Right lobe of liver (tissue), 6 donors: ENCODE results near the gene CDC42BPB. TPM values are rescaled to one million over a fixed set of nuclear protein-coding genes. Genes with fewer than 3 reads are reported as not detected.

Experiments
- ATAC-seq, 4 donors: fragments of 200-7000 bp; cut with Tn5 transposase; one replicate each; pipeline ENCODE4 v1.9.1; 2020; ENCODE audit warnings: mild to moderate bottlenecking in 4 of 4, moderate library complexity in 4 of 4
- DNase-seq, 3 donors: peaks; one replicate each; pipeline ENCODE4 v3.0.0-alpha.2; 2020
- H3K27ac ChIP-seq, 3 donors: fragments of 200-600 bp; one replicate each; pipeline ENCODE4 v1.8.0; 2022
- H3K27me3 ChIP-seq, 2 donors: fragments of 200-600 bp; one replicate each; pipeline ENCODE4 v1.8.0; 2022
- H3K36me3 ChIP-seq, 4 donors: fragments of 200-600 bp; sonication (generic) in 1 of 4; one replicate each; pipeline versions ENCODE4 v1.5.1 to v1.8.0; 2017 to 2022; ENCODE audit warnings: control low read depth in 1 of 4
- H3K4me1 ChIP-seq, 4 donors: fragments of 200-600 bp; sonication (generic) in 1 of 4; one replicate each; pipeline versions ENCODE4 v1.5.1 to v1.8.0; 2017 to 2022; ENCODE audit warnings: control low read depth in 1 of 4
- H3K4me3 ChIP-seq, 3 donors: fragments of 200-600 bp; one replicate each; pipeline ENCODE4 v1.8.0; 2022
- H3K9me3 ChIP-seq, 4 donors: fragments of 200-600 bp; sonication (generic) in 1 of 4; one replicate each; pipeline versions ENCODE4 v1.5.1 to v1.8.0; 2017 to 2022; ENCODE audit warnings: control low read depth in 1 of 4
- POLR2A ChIP-seq: fragments of 450-650 bp; IDR thresholded peaks from one replicate; pipeline ENCODE4 v1.6.1; 2017; ENCODE audit warnings: antibody characterized with exemption, mild to moderate bottlenecking
- WGBS: methylation state at CpG from one replicate; pipeline ENCODE4 v1.1.6; 2018; ENCODE audit warnings: low coverage, low lambda C conversion rate; ENCODE audit not compliant: insufficient coverage; ENCODE audit errors: missing lambda C conversion rate; 5-methylcytosine and 5-hydroxymethylcytosine counted together
- intact Hi-C, 2 donors: fragments of 100-400 bp; cut with DNase I; formaldehyde crosslinking; loops; one replicate each; pipeline versions ENCODE4 v1.11.2 to v1.14.1; 2022
- total RNA-seq, 6 experiments: library from RNA; depleted of rRNA in 2 of 6; stranded (reverse); fragments of >200 nt in 2 of 6; fragmentation: NEBNext Ultra II Directional in 3 of 6; extraction: Animal tissue kit (Norgen Biotek cat#: 25700) in 3 of 6; gene quantifications; one replicate each; pipeline versions ENCODE4 v1.1.0 to v1.2.4, GENCODE V29; 2016 to 2023
- TF ChIP-seq, protein P1 (sequence below), 4 donors: fragments of 200-600 bp in 3 of 4; fragments of 450-650 bp in 1 of 4; IDR thresholded peaks; one replicate each; pipeline versions ENCODE4 v1.5.1 to v1.8.0; 2016 to 2022; ENCODE audit warnings: antibody characterized with exemption in 4 of 4, mild to moderate bottlenecking in 2 of 4
- donor health status: DM: no; HTN: yes; CAD: no.
- donor health status: DM: no; HTN: no; CAD: no.
- donor health status: DM: no; HTN: no; CAD: no.
- donor health status: DM: no; HTN: yes; CAD: no.
- donor health status: DM: no; HTN: yes; CAD: no.

CDC42BPB gene
- total RNA-seq, 6 experiments from 2014 or later: 38.4 to 55.5 (median 43.0) TPM

DNA sequence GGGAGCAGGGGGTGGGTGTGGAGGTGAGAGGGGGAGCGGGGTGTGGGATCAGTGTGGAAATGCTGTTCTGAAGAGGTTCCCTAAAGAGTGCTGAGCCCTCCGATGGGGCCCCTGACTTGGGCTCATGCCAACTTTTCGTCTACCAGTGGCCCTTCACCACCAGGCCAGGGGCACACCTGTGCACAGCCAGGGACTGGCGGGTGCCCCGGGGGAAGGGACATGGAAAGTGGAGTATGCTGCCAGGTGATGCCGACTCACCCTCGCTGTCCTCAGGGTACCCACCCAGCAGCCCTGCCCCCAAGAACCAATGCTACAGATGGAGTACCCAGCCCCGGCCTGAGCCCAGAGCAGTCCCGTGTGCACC is 108.7 kb downstream of the CDC42BPB start:
- H3K27me3 ChIP-seq: no peaks in the 10 kb centered on the region
- H3K36me3 ChIP-seq: peaks cover 9 to 88% (median 43%) of the 10 kb centered on the region in 4 donors
- ATAC-seq: peak in 1 of 4 donors; percentile 4
- TF ChIP-seq, protein P1, sequence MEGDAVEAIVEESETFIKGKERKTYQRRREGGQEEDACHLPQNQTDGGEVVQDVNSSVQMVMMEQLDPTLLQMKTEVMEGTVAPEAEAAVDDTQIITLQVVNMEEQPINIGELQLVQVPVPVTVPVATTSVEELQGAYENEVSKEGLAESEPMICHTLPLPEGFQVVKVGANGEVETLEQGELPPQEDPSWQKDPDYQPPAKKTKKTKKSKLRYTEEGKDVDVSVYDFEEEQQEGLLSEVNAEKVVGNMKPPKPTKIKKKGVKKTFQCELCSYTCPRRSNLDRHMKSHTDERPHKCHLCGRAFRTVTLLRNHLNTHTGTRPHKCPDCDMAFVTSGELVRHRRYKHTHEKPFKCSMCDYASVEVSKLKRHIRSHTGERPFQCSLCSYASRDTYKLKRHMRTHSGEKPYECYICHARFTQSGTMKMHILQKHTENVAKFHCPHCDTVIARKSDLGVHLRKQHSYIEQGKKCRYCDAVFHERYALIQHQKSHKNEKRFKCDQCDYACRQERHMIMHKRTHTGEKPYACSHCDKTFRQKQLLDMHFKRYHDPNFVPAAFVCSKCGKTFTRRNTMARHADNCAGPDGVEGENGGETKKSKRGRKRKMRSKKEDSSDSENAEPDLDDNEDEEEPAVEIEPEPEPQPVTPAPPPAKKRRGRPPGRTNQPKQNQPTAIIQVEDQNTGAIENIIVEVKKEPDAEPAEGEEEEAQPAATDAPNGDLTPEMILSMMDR (IDR thresholded peaks at IDR 0.05): no peak
- no peak for TF ChIP-seq POLR2A
- H3K27ac ChIP-seq: no peak overlapping the region
- 46% methylated on average over 5 of the region's 9 CpGs for WGBS
- intact Hi-C loops: no loop called here
- H3K4me3 ChIP-seq: no peak overlapping the region
- DNase-seq: no peak
- H3K9me3 ChIP-seq: no peaks in the 10 kb centered on the region
- peaks cover 0 to 10% (median 1%) of the 10 kb centered on the region in 4 donors for H3K4me1 ChIP-seq

DNA sequence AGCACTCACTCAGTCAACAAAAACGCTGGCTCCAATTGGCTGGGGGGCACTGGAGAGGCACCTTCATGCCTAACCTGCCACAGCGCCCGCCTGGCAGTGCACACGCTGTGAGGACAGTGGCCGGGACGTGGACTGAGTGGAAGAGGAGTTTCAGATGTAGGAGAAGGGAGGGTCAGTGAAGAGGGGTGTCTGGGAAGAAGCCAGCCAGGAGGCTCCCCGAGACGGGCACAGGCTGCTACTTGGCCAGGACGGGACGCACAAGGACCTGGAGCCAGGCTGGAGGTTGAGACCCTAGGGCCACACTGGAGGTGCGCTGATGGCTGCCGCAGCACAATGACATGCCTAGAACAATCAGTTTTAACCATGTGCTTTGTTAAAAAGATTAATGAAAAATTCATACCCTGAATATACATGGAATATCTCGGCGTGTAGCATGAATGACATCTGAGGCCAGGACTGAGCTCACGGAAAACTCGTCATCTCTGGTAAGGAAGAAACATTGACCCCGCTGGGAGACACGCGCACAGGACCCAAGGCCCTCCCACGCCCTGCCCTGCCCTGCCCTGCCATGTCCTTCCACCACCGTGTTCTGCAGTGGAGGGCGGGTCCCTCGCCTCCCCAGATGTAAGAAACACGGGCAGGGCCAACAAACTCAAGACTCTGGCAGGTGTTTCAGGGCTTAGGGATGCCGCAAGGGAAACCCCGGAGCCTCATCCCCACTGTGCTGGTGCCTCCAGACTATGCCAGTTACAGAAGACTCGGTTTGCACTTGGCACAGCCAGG is 109.8 kb downstream of the CDC42BPB start:
- Histone ChIP-seq H3K9me3 (no peaks in the 10 kb centered on the region), H3K4me1 (peaks cover 0 to 10% (median 1%) of the 10 kb centered on the region in 4 donors), H3K27ac (no peak overlapping the region), H3K4me3 (no peak overlapping the region), H3K27me3 (no peaks in the 10 kb centered on the region), H3K36me3 (peaks cover 9 to 88% (median 42%) of the 10 kb centered on the region in 4 donors)
- WGBS: 82% methylated on average over 15 of the region's 27 CpGs
- no peak for TF ChIP-seq POLR2A
- TF ChIP-seq, protein P1 (IDR thresholded peaks at IDR 0.05): no peak
- ATAC-seq (no peak), DNase-seq (peak in 1 of 3 donors; percentile 40)
- intact Hi-C loops: no loop called here

DNA sequence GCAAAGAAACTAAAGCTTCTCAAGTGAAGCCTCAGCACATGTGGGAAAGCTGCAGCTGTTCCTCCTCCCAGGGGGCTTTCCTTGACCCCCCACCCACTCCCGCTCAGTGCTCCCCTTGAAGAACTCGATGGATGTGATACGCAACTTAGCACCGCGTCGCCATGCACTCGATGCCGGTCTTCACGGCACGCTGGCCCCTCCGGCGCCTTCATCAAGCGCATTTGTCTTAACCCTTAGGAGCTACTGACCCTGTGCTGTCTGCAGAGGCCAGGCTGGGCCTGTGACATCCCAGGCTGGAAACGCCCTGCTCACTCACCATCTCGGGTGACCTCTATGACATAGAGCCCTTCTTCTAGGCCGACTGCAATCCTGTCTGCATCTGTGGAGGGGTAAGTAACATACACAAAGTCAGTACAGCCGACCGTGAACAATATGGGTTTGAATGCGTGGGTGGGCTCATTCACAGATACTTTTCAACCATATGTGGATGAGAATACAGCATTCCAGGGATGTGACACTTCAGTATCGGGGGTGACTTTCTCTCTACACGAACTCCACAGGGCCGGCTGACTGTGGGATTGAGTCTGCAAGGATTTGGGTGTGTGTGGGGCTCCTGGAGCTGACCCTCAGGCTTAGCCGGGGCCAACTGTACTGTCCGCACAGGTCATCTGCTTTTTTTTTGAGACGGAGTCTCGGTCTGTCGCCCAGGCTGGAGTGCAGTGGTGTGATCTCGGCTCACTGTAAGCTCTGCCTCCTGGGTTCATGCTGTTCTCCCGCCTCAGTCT is 111.8 kb downstream of the CDC42BPB start:
- Histone ChIP-seq H3K36me3 (peaks cover 9 to 76% (median 40%) of the 10 kb centered on the region in 4 donors), H3K4me1 (peaks cover 0 to 15% (median 7%) of the 10 kb centered on the region in 4 donors), H3K9me3 (no peaks in the 10 kb centered on the region), H3K27me3 (no peaks in the 10 kb centered on the region), H3K4me3 (no peak overlapping the region), H3K27ac (no peak overlapping the region)
- intact Hi-C loops: no loop called here
- 75% methylated on average over 11 of the region's 29 CpGs for WGBS
- no peak for TF ChIP-seq POLR2A
- TF ChIP-seq, protein P1 (IDR thresholded peaks at IDR 0.05): no peak
- peak in 1 of 3 donors; percentile 21 for DNase-seq
- ATAC-seq: no peak

DNA sequence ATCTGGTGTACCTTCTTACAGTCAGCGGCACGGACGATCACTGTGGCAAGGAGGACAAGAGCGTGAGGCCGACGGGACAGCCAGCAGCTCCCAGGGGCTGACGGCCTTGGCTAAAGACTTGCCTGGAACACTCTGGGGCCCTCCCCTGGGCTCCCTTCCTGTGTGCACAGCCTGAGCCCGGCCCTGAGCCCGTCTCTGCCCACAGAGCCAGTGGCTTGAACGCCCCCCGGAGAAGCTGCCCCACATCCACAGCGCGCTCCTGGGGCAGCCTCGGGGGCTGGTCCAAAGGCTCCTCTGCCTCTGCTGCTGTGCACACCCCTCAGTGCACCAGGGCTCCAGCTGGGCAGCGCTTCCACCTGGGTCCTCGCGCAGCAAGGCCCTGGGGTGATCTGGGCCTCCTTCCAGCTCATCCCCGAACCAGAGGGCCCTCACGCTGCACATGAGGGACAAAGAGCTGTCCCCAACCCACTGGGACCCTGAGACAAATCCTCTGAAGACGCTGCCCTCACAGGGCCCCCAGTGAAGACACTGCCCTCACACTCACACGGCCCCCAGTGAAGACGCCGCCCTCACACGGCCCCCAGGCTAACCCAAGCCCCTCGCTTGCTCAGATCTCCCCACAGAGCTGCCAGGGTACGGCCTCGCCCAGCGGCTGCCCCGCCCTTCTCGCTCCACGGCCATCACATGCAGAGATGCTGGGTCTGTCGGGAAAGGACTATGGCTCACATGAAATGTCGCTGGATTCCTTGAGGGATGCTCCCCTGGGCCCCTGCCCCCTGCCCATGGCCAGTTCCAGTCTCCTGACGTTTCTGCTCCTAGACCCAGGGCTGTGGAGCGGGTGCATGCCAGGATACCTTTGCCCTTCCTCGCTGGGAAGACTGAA is 112.7 kb downstream of the CDC42BPB start:
- Histone ChIP-seq H3K27me3 (no peaks in the 10 kb centered on the region), H3K27ac (no peak overlapping the region), H3K4me3 (no peak overlapping the region), H3K4me1 (peaks cover 0 to 12% (median 5%) of the 10 kb centered on the region in 4 donors), H3K9me3 (no peaks in the 10 kb centered on the region), H3K36me3 (peaks cover 9 to 71% (median 39%) of the 10 kb centered on the region in 4 donors)
- no peak for TF ChIP-seq POLR2A
- TF ChIP-seq, protein P1 (IDR thresholded peaks at IDR 0.05): no peak
- intact Hi-C loops: no loop called here
- DNase-seq: peak in 1 of 3 donors; percentile 49
- ATAC-seq: no peak
- 98% methylated on average over 9 of the region's 36 CpGs for WGBS
